LNCAP (cell line): Measurements from ENCODE around the gene TTC24.

Experiments
- CTCF ChIP-seq: fragments of 450-650 bp; IDR thresholded peaks from 2 replicates; pipeline ENCODE4 v1.5.1; 2017; ENCODE audit warnings: mild to moderate bottlenecking

The TTC24 gene

GRCh38 chr1:156608036-156608674 lies 28.6 kb downstream of the TTC24 start:
- TF ChIP-seq CTCF = peak; percentile 90

GRCh38 chr1:156608981-156609380 lies 29.5 kb downstream of the TTC24 start:
- peak; percentile 50 for TF ChIP-seq CTCF

- TF ChIP-seq CTCF = no peak
Observed at GRCh38 chr1:156612666-156613065, 33.1 kb downstream of the TTC24 start.

- no peak for TF ChIP-seq CTCF
Observed at GRCh38 chr1:156615946-156616345, 36.4 kb downstream of the TTC24 start.

GRCh38 chr1:156616463-156616862 lies 36.9 kb downstream of the TTC24 start:
- no peak; the same call in 1 of the 2 replicates for TF ChIP-seq CTCF

- peak; percentile 77 for TF ChIP-seq CTCF
Observed at GRCh38 chr1:156618853-156619581, 39.5 kb downstream of the TTC24 start, which contains the start of gene HAPLN2. TSS of gene HAPLN2 (plus strand) at chr1:156619415. CDS start at chr1:156623491, 4,076 bp downstream.

- TF ChIP-seq CTCF = no peak
Observed at GRCh38 chr1:156619582-156619955, 40.0 kb downstream of the TTC24 start.
